Fibroblast of the aortic adventitia (primary cell): ENCODE measurements around the gene PCIF1. TPM values are rescaled to one million over a fixed set of nuclear protein-coding genes. Genes with fewer than 3 reads are reported as not detected.
A peak's percentile ranks its signal among the peaks of the same experiment; 100 is the strongest.
"Not testable (repeated sequence)": the region's sequence is repeated elsewhere in the genome, so short reads cannot be mapped to it uniquely, and the experiment has no call there.

ENCODE experiments used
- DNase-seq: peaks from one replicate; pipeline ENCODE4 v3.0.0-alpha.2; 2010; ENCODE audit warnings: low read depth
- H3K4me3 ChIP-seq: 2 replicates; pipeline ENCODE4 v1.5.1; 2011; ENCODE audit warnings: low read depth, mild to moderate bottlenecking, control low read depth, low read length, moderate library complexity
- total RNA-seq: library from RNA; depleted of rRNA; stranded (reverse); fragments of >200 nt; gene quantifications from 2 replicates; pipeline ENCODE4 v1.2.3, GENCODE V29; 2012; ENCODE audit warnings: low replicate concordance
- TF ChIP-seq, protein P1 (sequence below): IDR thresholded peaks from 2 replicates; pipeline ENCODE4 v1.5.1; 2011; ENCODE audit warnings: mild to moderate bottlenecking, low read length, control low read depth, inconsistent platforms; ENCODE audit not compliant: insufficient read depth

PCIF1 gene
- total RNA-seq, 1 donor = 15.9 TPM

DNA sequence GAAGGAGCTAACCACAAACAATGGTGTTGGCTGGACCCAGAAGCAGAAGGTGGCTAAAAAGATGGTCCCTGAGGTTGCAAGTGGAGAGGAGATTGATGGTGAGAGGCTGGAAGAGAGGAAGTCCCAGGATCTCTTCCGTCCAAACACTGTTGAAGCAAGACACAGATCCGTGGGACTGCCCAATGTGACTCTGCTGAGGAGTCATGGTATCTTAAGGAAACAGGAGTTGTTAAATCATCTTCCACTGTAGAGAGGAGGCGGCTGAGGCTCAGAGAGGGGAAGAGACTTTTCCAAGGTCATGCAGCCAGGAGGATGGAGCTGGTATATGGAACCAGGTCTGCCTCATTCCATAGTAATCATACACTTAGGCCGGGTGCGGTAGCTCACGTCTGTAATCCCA is 41.6 kb downstream of the PCIF1 start:
- DNase-seq = no peak
- TF ChIP-seq, protein P1, sequence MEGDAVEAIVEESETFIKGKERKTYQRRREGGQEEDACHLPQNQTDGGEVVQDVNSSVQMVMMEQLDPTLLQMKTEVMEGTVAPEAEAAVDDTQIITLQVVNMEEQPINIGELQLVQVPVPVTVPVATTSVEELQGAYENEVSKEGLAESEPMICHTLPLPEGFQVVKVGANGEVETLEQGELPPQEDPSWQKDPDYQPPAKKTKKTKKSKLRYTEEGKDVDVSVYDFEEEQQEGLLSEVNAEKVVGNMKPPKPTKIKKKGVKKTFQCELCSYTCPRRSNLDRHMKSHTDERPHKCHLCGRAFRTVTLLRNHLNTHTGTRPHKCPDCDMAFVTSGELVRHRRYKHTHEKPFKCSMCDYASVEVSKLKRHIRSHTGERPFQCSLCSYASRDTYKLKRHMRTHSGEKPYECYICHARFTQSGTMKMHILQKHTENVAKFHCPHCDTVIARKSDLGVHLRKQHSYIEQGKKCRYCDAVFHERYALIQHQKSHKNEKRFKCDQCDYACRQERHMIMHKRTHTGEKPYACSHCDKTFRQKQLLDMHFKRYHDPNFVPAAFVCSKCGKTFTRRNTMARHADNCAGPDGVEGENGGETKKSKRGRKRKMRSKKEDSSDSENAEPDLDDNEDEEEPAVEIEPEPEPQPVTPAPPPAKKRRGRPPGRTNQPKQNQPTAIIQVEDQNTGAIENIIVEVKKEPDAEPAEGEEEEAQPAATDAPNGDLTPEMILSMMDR = no peak
- no peak overlapping the region for H3K4me3 ChIP-seq

DNA sequence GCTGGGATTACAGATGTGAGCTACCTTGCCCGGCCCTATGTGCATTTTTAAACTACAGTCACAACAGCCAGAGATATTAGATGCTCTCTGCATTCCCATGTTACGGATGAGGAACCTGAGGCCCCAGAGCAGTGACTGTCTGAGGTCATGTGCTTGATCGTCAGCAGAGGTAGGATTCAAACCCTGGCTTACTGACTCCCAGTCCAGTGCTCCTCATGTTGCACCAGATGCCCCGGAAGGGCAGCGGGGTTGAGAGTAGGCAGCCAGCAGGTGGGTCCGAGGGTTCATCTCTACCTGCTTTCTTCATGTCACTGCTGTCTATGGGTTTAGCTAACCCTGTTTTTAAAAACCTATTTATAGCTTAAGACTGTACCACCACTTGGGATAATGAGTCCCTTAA is 46.8 kb downstream of the PCIF1 start:
- DNase-seq = no peak
- TF ChIP-seq, protein P1 = no peak
- H3K4me3 ChIP-seq = no peak overlapping the region

DNA sequence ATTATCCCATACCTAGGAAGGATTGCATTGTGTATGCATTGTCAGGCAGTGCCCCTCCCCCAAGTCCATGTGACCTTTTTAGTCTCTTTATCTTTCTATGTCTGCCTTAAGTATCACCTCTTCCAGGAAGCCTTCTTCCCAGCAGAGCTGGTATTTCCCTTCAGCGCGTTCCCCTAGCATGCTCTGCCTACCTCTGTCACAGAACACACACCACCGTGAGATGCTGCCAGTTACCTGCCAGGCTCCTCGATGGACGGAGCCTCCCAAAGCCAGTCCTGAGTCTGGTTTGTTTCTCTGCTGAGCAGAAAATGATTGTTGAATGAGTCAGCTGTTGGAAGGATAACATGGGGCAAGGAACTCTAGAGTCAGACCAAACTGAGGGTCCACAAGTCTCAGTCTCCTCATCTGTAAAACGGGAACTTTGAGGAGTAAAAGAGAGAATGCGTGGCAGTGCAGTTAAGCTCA is 48.8 kb downstream of the PCIF1 start:
- TF ChIP-seq, protein P1 = no peak
- H3K4me3 ChIP-seq = no peak overlapping the region
- no peak for DNase-seq

DNA sequence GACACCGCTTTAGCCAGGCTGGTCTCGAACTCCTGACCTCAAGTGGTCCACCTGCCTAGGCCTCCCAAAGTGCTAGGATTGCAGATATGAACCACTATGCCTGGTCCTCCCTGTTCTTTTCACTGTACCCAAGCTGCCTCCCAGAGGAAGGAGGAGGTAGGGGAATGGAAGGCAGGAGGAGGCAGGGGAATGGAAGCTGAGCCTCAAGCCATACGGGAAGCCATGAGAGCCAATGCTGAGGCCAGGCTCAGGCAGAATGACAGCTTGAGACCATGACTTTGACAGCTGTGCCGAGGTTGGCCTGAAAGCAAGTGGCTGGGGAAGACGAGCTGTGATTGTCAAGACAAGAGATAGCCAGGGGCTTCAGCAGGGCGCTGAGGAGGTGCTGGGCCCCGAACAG is 51.1 kb downstream of the PCIF1 start:
- TF ChIP-seq, protein P1 = peak; percentile 20
- no peak for DNase-seq
- no peak overlapping the region for H3K4me3 ChIP-seq

DNA sequence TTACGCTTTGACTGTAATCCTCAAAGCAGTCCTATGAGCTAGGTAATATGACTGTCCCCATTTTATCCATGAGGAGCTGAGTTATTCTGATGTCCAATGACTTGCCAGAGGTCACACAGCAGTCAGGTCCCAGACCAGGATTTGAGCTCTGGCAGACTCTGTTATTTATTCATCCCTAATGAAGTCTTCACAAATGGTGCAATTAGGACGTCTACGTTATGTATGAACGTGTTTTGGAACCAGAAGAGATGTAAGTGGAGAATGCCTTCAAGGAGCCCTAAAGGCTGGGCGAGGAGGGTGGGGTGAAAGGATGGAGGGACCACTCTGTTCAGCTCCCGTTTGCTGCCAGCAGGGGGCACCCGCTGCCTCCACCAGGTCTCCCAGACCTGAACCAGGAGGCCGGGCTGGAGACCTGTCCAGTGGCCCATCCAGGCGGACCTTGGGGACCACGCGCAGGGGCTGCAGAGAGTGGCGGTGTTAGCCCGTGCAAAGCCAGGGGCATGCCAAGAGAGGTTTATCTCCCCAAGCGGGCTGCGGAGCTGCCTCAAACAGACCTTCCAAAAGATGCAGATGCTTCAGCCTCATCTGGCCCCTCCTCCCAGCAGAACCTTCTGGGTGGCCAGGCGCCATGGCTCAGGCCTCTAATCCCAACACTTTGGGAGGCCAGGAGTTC is 52.8 kb downstream of the PCIF1 start:
- no peak overlapping the region for H3K4me3 ChIP-seq
- DNase-seq = peak; percentile 50
- TF ChIP-seq, protein P1 = peak; percentile 87

DNA sequence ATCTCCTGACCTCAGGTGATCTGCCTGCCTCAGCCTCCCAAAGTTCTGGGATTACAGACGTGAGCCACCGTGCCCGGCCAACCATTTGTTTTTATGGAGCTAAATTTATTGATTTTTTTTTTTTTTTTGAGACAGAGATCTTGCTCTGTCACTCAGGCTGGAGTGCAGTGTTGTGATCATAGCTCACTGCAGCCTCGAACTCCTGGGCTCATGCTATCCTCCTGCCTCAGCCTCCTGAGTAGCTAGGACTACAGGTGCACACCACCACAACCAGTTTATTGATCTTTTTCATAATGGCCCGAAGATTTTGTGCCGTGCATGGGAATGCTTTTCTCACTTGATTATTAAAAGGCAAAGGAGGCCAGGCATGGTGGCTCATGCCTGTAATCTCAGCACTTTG is 54.3 kb downstream of the PCIF1 start:
- not testable (repeated sequence) for H3K4me3 ChIP-seq, DNase-seq

DNA sequence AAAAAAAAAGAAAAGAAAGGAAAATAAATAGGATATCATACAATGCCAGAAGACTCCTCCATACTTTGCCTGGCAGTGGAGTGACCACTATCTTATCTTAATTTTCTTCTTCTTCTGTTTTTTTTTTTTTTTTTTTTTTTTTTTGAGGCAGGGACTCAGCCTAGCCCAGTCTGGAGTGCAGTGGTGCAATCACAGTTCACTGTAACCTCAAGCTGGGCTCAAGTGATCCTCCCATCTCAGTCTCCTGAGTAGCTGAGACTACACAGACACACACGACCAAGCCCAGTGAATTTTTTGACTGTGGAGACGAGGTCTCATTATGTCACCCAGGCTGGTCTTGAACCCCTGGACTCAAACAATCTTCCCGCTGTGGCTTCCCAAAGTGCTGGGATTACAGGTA is 57.1 kb downstream of the PCIF1 start:
- TF ChIP-seq, protein P1 = no peak
- H3K4me3 ChIP-seq = no peak overlapping the region
- DNase-seq = no peak
